K562 (cell line): ENCODE measurements around the gene ETV7. TPM values are rescaled to one million over a fixed set of nuclear protein-coding genes. Genes with fewer than 3 reads are reported as not detected.

Experiments used
- ADNP ChIP-seq: fragments of 200-800 bp; sonication (Bioruptor generic); IDR thresholded peaks from 2 replicates; pipeline ENCODE4 v1.6.1; 2016; ENCODE audit warnings: missing genetic modification characterization, missing compliant biosample characterization
- AFF1 ChIP-seq, 2 experiments: fragments of 450-650 bp; IDR thresholded peaks; 2 replicates each; pipeline ENCODE4 v1.6.1; 2018; ENCODE audit warnings: mild to moderate bottlenecking in 2 of 2, low read depth in 1 of 2; ENCODE audit not compliant: partially characterized antibody in 2 of 2
- CTBP1 ChIP-seq: fragments of 450-650 bp; IDR thresholded peaks from 2 replicates; pipeline ENCODE4 v1.6.1; 2016; ENCODE audit warnings: borderline replicate concordance
- CXXC5 ChIP-seq: fragments of 250-450 bp; sonication (Bioruptor Pico); IDR thresholded peaks from 2 replicates; pipeline ENCODE4 v1.8.0; 2022; ENCODE audit warnings: inconsistent platforms, mild to moderate bottlenecking, moderate library complexity
- ELF1 ChIP-seq: fragments of 200-800 bp; sonication (Bioruptor generic); IDR thresholded peaks from 2 replicates; pipeline ENCODE4 v1.6.1; 2016; ENCODE audit warnings: missing genetic modification characterization, missing compliant biosample characterization
- ETV1 ChIP-seq: fragments of 450-650 bp; conservative IDR thresholded peaks from 2 replicates; pipeline ENCODE4 v1.6.1; 2016; ENCODE audit warnings: missing genetic modification characterization, control low read depth, low read depth, missing compliant biosample characterization
- GATAD2A ChIP-seq: fragments of 450-650 bp; IDR thresholded peaks from 2 replicates; pipeline ENCODE4 v1.6.1; 2017
- HMGXB4 ChIP-seq: sonication (generic); formaldehyde crosslinking; IDR thresholded peaks from 2 replicates; pipeline ENCODE4 v1.8.1; 2023; ENCODE audit warnings: mild to moderate bottlenecking, missing genetic modification reagents
- MCM5 ChIP-seq: fragments of 450-650 bp; IDR thresholded peaks from 2 replicates; pipeline ENCODE4 v1.6.1; 2016; ENCODE audit warnings: low read depth
- NR2C2 ChIP-seq, 2 experiments: fragments of 200-800 bp in 1 of 2; sonication (Bioruptor generic) in 1 of 2; sonication (generic) in 1 of 2; formaldehyde crosslinking in 1 of 2; IDR thresholded peaks; 2 replicates each; pipeline versions ENCODE4 v1.6.1 to v1.8.0; 2016 to 2022; ENCODE audit warnings: mild to moderate bottlenecking in 1 of 2, missing compliant biosample characterization in 1 of 2, missing genetic modification characterization in 1 of 2, missing genetic modification reagents in 1 of 2
- PRDM10 ChIP-seq: fragments of 450-650 bp; IDR thresholded peaks from 2 replicates; pipeline ENCODE4 v1.6.1; 2018; ENCODE audit not compliant: partially characterized antibody
- PURB ChIP-seq: sonication (generic); formaldehyde crosslinking; IDR thresholded peaks from 2 replicates; pipeline ENCODE4 v1.9.0; 2021; ENCODE audit warnings: low read depth, mild to moderate bottlenecking, missing genetic modification reagents
- SMAD4 ChIP-seq: fragments of 250-450 bp; sonication (Bioruptor Pico); conservative IDR thresholded peaks from 2 replicates; pipeline ENCODE4 v1.8.0; 2021; ENCODE audit warnings: inconsistent platforms, mild to moderate bottlenecking, moderate library complexity
- VEZF1 ChIP-seq: fragments of 200-800 bp; sonication (Bioruptor generic); IDR thresholded peaks from 2 replicates; pipeline ENCODE4 v1.6.1; 2017; ENCODE audit warnings: missing genetic modification characterization, missing compliant biosample characterization
- ZFP36 ChIP-seq: fragments of 150-350 bp; IDR thresholded peaks from 2 replicates; pipeline ENCODE4 v1.6.1; 2018; ENCODE audit warnings: low read length, low read depth; ENCODE audit not compliant: partially characterized antibody
- ZKSCAN8 ChIP-seq: fragments of 200-800 bp; sonication (Bioruptor generic); IDR thresholded peaks from 2 replicates; pipeline ENCODE4 v1.6.1; 2016; ENCODE audit warnings: missing genetic modification characterization, missing compliant biosample characterization
- polyA plus RNA-seq, 8 experiments: library from polyadenylated mRNA; depleted of rRNA in 4 of 8; stranded (reverse) in 5 of 8; unstranded in 3 of 8; fragments of >200 nt; fragmentation: Nextera tagmentation in 2 of 8; fragmentation: Illumina TruSeq in 1 of 8; extraction: Ambion mirVana in 2 of 8; extraction: Trizol in 1 of 8; gene quantifications; 2 replicates each; pipeline versions ENCODE4 v1.2.1 to v1.2.3, GENCODE V29; 2011 to 2014; ENCODE audit warnings: inconsistent platforms in 1 of 8, missing spikeins in 1 of 8
- total RNA-seq, 7 experiments: library from RNA; depleted of rRNA in 6 of 7; stranded (reverse); fragments of >200 nt in 6 of 7; fragmentation: Illumina TruSeq in 2 of 7; extraction: Trizol in 2 of 7; gene quantifications; 2 replicates each; pipeline versions ENCODE4 v1.2.1 to v1.2.3, GENCODE V29; 2011 to 2021; ENCODE audit warnings: low replicate concordance in 1 of 7

Gene ETV7
- total and polyA plus RNA-seq, 9 of the 15 experiments (the other 6 are each of a cell fraction or from before 2014, with no cell fraction given) = 0.07 to 0.22 (median 0.14) TPM; not detected in 3

- no peak for TF ChIP-seq CTBP1
- no peak for TF ChIP-seq ZFP36
- 0 out of 2 replicates have a peak, but pooled peaks have one; percentile 9 for TF ChIP-seq SMAD4 (CRISPR knock-in tag)
- no peak for TF ChIP-seq PURB (CRISPR knock-in tag)
- peak; percentile 31; the same call in 1 of the 2 replicates for TF ChIP-seq VEZF1 (CRISPR knock-in tag)
- no peak for TF ChIP-seq AFF1 (IDR thresholded peaks at IDR 0.05; ENCODE audit: low read depth in 1 of 2, partially characterized antibody in 2 of 2)
- peak; percentile 40 for TF ChIP-seq PRDM10
- no peak for TF ChIP-seq NR2C2 (CRISPR knock-in tag; IDR thresholded peaks at IDR 0.05)
- TF ChIP-seq NR2C2 (tag; IDR thresholded peaks at IDR 0.05) = 0 out of 2 replicates have a peak, but pooled peaks have one; percentile 15
- no peak for TF ChIP-seq CXXC5 (CRISPR knock-in tag)
- TF ChIP-seq HMGXB4 = no peak
- TF ChIP-seq ETV1 = no peak
- peak; percentile 28; the same call in 1 of the 2 replicates for TF ChIP-seq ELF1
- TF ChIP-seq ZKSCAN8 (CRISPR knock-in tag) = no peak
- TF ChIP-seq MCM5 = no peak
- TF ChIP-seq GATAD2A = no peak
- TF ChIP-seq ADNP (tag) = no peak
These were observed 29.1 kb downstream of the ETV7 start (continued) for GRCh38 chr6:36358226-36358915.
